Measurements from ENCODE around the gene SCD5.

Gene SCD5

GRCh38 chr4:82688091-82688795 is 110.4 kb downstream of the SCD5 start:
- TF ChIP-seq CTCF (IDR thresholded peaks at IDR 0.05), result no peak

GRCh38 chr4:82687531-82687930 is 111.1 kb downstream of the SCD5 start:
- TF ChIP-seq CTCF (IDR thresholded peaks at IDR 0.05), result no peak

- TF ChIP-seq CTCF (IDR thresholded peaks at IDR 0.05), result no peak
Observed at GRCh38 chr4:82681754-82682153, 116.8 kb downstream of the SCD5 start.

- TF ChIP-seq CTCF (IDR thresholded peaks at IDR 0.05), result no peak
Observed at GRCh38 chr4:82680834-82681233, 117.8 kb downstream of the SCD5 start.

GRCh38 chr4:82679531-82679930 is 119.1 kb downstream of the SCD5 start:
- TF ChIP-seq CTCF (IDR thresholded peaks at IDR 0.05), result no peak

- TF ChIP-seq CTCF (IDR thresholded peaks at IDR 0.05), result no peak
Observed at GRCh38 chr4:82678051-82678450, 120.5 kb downstream of the SCD5 start.

DNA sequence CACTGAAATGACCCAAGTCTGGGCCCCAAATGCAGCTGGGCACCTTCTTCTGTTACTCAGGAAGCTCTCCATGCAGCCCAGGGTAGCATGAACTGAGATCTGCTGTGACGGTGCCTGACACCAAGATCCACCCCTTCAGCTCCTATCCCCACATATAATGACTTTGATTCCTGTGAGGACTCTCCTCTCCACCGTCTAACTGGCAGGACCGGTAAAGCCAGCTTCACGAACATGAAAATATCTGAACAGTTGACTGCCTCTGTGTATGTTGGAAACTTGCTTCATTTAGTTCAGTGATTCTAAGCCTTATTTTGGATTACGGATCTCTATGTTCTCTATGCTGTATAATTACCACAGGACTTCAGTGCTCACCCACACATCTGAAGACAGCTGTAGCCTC is 121.3 kb downstream of the SCD5 start:
- TF ChIP-seq CTCF (IDR thresholded peaks at IDR 0.05), result no peak

All from LNCAP (cell line).